LHCN-M2 (cell line): ENCODE results near the gene HNRNPR. TPM values are rescaled to one million over a fixed set of nuclear protein-coding genes. Genes with fewer than 3 reads are reported as not detected.
"Not testable (repeated sequence)": the region's sequence is repeated elsewhere in the genome, so short reads cannot be mapped to it uniquely, and the experiment has no call there.

Experiments
- DNase-seq: peaks from one replicate; pipeline ENCODE4 v3.0.0-alpha.2; 2012; ENCODE audit warnings: low read depth
- polyA plus RNA-seq: library from polyadenylated mRNA; unstranded; fragments of >200 nt; gene quantifications from one replicate; pipeline ENCODE4 v1.2.1, GENCODE V29; 2012; ENCODE audit warnings: missing spikeins
- total RNA-seq: library from RNA; depleted of rRNA; stranded (reverse); fragments of >200 nt; gene quantifications from 2 replicates; pipeline ENCODE4 v1.2.3, GENCODE V29; 2014; rRNA removed

Gene HNRNPR
- total RNA-seq = 126 and 140 TPM in 2 replicates
- polyA plus RNA-seq = 77.5 TPM

DNA sequence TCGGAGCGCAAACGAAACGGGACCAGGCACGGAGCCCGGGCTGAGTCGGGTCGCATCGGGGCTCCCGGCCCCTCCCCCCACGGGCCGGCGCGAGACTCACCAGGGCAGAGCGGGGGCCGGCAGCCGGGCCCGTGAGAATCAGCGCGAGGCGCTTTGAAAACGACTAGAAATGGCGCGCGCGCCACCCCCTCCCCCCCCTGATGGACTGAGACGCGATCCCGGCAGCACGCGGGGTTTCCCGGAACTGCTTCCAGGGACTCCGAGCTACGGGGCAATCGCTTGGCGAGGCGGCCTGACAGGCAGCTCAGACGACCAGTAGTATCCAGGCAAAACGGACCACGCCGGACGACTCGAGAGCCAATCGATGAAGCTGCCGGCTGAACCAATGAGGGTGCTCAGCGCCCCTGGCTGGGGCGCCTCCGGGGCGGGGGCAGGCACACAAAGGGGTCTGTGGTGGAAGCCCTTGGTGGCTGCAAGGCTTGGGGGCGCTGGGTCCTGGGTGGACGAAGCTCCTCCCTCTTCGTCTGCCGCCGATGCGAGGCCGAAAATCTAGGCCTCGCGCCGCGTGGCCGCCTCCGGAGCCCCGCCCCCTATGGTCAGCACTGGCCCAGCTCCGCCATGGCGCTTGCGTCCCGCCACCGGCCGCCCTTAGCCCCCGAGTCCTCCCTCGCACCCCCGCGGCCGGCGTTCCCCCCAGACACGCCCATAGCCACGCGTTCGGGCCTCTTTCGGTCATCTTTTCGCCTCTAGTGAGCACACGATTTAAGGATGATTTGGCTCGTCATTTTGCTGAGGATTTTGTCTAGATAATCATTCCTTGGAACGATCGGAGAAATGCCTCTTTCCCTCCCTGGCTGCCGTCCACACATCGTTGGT lies at the start of gene HNRNPR:
HNRNPR (minus strand) TSS at position 174 of the 876 bp plus-strand sequence. CDS start 3,276 bp downstream, outside the sequence.
- peak; percentile 100 for DNase-seq

- no peak for DNase-seq
These were observed 49.6 kb upstream of the HNRNPR start for GRCh38 chr1:23393706-23394105.

DNA sequence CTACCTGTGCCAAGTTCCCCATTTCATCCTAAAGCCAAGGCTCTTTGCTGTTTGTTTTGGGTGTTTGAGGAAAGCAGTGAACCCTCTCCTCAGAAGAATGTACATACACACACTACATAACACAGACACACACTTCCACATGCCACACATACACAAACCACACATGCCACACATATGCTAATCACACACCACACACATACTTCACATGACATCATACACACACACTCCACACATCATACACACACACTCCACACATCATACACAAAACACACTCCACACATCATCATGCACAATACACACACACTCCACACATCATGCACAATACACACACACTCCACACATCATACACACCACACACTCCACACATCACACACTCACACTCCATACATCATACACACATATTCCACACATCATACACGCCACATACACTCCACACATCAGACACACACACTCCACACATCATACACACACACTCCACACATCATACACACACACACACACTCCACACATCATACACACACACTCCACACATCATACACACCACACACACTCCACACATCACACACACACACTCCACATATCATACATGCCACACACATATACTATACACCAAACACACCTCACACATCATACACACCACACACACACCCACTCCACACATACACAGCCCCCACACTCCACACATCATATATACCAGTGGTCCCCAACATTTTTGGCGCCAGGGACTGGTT lies 48.2 kb upstream of the HNRNPR start:
- DNase-seq = no peak

GRCh38 chr1:23389837-23390321 lies 45.8 kb upstream of the HNRNPR start:
- no peak for DNase-seq

- no peak for DNase-seq
These were observed 43.4 kb upstream of the HNRNPR start for GRCh38 chr1:23387494-23387893.

DNA sequence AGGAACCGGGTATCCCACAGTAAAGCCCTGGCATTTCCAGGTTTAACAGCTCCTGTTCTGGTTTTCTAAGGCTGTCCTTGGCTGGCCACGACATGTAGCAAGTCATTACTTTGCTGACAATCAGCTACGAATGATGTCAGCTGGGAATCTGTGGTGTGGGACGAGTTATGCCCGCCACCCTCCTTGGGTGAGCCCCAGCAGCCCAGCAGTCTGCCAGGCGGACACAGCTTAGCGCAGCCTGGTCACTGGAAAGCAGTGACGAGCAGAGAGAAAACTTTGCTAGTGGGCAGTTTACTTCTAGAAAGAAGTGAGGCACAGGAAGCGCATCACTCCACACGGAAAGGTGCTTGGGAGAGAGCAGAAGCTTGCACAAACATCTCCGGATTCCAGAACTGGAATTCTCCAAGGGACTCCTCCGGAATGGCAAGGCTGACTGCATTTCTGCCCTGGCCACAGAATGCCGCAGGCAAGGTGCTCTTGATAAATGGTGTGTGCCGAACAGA lies 41.1 kb upstream of the HNRNPR start:
- DNase-seq = no peak

DNA sequence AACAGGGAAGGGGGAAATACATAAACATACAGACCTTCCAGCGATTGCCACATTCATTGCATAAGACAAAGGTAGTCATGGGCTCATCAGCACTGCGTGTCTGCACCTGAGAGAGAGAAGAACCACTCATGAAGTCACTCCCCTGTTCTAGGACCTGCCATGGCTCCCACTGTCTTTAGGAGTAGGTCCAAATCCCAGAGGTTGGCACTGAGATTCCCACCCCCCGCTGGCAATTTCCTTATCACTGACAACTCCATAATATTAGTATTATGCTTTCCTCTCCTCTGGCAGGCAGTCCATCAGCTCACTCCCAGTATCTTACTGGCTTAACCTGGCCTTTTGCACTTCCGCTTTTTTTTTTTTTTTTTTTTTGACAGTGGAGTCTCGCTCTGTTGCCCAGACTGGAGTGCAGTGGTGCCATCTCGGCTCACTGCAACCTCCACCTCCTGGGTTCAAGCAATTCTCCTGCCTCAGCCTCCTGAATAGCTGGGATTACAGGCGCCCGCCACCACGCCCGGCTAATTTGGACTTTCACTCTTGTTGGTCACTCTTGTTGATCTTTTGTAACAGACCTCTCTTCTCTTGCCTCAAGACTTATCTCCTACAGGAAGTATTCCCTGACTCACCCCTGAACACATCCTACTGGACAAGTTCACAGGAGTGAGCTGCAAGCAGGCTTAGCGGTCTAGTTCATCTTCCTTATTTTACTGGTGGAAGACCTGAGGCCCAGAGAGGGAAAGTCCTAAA lies 40.4 kb upstream of the HNRNPR start:
- peak; percentile 64 for DNase-seq

DNA sequence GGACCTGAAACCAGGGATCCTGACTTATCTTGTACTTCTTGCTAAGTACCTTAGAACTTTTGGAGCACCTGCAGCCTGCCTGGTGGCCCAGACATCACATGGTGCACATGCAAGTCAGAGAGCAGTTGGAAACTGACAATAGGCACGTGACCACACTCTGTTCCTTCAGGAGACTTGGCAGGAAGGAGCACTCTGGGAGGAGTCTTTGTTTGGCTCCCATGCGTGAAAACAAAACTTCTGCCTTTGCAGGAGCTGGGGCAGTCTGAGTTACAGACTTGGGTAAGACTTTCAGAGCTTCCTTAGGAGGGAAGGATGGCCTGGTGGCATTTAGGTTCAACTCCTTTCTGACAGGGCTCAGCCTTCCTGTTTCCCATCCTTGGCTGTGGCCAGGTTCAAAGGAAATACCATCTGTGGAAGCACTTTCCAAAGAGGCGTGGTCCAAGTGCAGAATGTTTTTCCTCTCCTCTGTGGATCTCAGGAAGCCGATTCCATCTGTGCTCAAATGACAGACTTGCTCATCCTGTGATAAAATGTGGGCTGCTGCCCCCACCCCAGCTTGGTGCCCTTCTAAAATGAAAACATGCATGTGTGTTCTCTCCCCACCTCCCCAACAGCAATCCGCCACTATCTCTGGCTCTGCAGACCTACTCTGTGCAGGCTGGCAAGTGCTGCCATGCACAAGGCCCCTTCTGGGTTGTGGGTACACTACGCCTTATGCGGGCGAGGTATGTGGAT lies 39.7 kb upstream of the HNRNPR start:
- DNase-seq = no peak

DNA sequence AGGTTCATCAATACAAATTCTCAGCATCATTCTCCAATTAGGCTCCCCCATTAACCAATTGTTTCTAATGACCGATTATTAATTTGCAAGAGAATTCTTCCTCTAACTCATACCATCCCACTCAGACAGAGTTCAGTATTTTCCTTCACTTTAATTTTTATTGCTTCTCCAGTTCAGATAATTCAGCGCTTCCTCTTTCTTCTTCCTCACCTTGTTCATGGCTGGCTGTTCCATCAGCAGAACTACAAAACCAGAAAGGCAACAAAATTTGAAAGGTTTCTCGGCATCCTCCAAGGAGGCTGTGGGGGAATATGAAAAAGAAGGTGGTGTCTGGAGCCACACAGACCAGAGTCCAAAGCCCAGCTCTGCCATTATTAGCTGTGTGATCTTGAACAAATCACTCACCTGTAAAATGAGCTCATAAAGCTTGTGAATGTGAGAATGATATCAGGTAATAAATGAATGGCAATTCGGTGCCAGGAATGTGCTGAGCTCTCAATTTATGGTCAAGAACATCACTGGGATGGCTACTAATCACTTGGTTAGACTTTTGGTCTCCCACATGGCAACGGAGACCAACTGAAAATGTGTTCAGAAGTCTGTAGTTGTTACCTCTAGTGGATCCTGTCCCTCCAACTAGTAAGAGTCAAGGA lies 37.3 kb upstream of the HNRNPR start:
- DNase-seq = no peak

DNA sequence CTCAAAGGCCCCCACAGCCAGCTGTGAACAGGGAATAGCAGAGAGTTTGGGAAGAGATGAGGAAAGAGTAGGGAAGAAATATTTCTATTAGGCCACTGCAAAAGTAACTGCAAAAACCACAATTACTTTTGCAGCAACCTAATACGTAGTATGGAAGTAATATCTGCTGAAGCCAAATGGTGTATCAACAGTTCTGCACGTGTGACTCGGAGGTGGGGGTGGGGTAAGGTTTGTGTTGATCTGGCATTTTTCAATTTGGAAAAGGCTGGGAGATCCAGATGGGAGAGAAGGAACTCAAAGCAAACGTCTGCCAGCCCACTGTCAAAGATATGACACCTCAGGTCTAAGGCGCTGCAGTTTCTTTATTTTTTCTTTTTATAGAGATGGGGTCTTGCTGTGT lies 36.6 kb upstream of the HNRNPR start:
- no peak for DNase-seq

- not testable (repeated sequence) for DNase-seq
These were observed 36.2 kb upstream of the HNRNPR start for GRCh38 chr1:23380236-23380635.

- peak; percentile 88 for DNase-seq
These were observed 33.1 kb upstream of the HNRNPR start for GRCh38 chr1:23376890-23377811.

GRCh38 chr1:23374079-23374735 lies 30.1 kb upstream of the HNRNPR start:
- not testable (repeated sequence) for DNase-seq

DNA sequence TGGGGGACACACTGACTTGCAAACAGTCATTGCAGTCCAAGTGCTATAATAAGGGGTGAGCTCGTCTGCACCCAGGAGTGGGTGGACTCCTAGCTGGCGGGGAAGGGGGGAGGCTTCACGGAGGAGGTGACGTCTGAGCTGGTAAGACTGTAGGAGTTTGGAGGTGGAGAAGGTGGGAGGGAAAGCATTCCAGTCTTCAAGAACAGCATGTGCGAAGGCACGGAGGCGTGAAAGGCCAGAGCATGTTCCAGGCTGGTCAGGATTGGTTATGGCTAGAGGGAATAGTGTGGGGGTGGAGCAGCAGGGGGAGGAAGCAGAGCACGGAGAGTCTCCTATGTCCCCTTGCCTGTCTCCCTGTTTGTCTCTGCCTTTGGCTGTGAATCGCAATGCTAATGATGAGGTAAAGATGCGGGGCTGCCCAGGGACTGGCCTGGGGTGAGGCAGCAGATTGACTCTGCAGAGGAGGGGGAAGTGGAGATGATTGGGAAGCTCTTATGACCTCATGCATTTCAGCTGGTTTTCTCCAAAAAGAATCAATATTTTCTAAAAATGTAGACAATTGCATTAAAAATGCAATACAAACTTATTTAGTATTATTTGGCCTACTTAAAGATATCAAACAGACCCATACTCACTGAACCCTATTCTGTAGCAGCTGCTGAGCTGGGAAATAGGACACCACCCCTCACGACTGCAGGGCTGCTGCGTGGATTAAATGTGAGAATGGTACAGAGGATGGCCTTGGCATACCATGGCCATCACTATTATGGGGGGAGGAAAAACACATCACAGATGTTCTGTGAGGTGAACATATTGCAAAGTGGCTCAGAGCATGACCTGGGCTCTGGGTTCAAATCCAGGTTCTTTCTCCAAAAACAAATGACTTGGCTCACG lies 28.1 kb upstream of the HNRNPR start:
- no peak for DNase-seq

DNA sequence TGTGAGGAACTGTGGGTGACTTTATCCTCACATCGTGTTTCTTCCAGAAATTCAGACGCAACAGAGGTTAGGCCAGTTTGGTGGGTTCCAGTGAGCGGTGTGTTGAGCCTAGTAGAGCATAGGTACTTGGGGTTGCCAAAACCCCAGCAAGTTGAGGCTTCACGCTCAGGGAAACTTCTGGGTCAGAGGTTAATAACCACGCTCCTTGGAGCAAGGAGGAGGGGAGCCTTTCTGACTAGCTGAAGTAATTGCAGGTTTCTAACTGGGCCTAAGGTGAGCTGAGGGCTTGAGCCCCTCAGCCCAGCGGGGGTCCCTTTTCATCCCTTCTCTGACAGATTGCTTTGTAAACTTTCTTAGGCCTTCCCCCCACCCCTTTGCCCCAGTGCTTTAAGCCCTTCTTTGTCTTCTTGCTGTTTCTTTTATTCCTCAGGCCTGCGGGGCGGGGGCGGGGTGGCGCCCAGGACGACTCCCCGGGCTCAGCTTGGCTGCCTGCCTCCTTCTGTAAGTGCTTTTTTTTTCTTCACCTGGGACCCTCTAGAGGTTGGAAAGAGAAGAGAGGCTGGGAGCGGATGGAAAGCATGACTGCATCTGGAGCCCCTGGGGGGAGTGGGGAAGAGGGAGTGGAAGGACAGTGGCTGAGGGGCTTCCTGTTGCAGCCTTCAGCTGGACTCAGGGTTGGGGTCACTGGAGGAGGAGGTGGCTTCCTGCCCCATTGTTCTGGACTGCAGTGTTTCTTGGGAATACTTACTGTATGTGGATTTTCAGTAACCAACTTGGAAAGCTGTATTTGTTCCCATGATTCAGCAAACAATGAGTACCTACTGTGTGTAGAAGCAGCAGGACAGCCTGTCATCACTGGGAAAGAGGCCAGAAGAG lies 26.9 kb upstream of the HNRNPR start:
- no peak for DNase-seq

GRCh38 chr1:23370330-23370708 lies 26.2 kb upstream of the HNRNPR start:
- DNase-seq = no peak
